Measurements from ENCODE around the gene NXN. TPM values are rescaled to one million over a fixed set of nuclear protein-coding genes. Genes with fewer than 3 reads are reported as not detected.
"Not testable (repeated sequence)": the region's sequence is repeated elsewhere in the genome, so short reads cannot be mapped to it uniquely, and the experiment has no call there.

NXN gene
- total and polyA plus RNA-seq, 4 experiments from 2014 or later, result 0.55 to 2.7 (median 1.9) TPM

GRCh38 chr17:750431-751037, 229.0 kb downstream of the NXN start:
- no peaks in the 10 kb centered on the region for H3K9me3 ChIP-seq (ENCODE audit: control insufficient read depth in 1 of 2, low read length in 2 of 2)

DNA sequence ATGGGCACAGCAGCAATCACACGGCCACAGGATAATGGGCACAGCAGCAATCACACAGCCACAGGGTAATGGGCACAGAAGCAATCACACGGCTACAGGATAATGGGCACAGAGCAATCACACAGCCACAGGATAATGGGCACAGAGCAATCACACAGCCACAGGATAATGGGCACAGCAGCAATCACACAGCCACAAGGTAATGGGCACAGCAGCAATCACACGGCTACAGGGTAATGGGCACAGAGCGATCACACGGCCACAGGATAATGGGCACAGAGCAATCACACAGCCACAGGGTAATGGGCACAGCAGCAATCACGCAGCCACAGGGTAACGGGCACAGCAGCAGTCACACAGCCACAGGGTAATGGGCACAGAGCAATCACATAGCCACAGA, 230.2 kb downstream of the NXN start:
- CTCF ChIA-PET (ENCODE audit: partially characterized antibody), result interaction anchor here (0.6 to 1.7 kb wide), 2 partner anchors 50 to 232 kb away, joined by 3 to 5 read pairs; no protein-coding TSS in a partner anchor
- DNase-seq, result not testable (repeated sequence)

More at GRCh38 chr17:750431-751037, 229.0 kb downstream of the NXN start:
- Histone ChIP-seq H3K4me3 (ENCODE audit: low read length in 2 of 2) (peak overlapping the region in 1 of 2 donors; percentile 81), H3K36me3 (ENCODE audit: insufficient read depth, low read length) (peaks cover 24% of the 10 kb centered on the region), H3K27me3 (ENCODE audit: insufficient read depth, low read length) (no peaks in the 10 kb centered on the region), H3K27ac (ENCODE audit: low read depth, low read length) (no peak overlapping the region), H3K4me1 (ENCODE audit: insufficient read depth, low read length) (peaks cover 27% of the 10 kb centered on the region)
- CTCF ChIA-PET (ENCODE audit: partially characterized antibody), result interaction anchor here (1.1 to 1.7 kb wide), 2 partner anchors 231 to 338 kb away, joined by 3 to 5 read pairs; no protein-coding TSS in a partner anchor
- H3K27ac Mint-ChIP-seq, result peak overlapping the region; percentile 65 to 96 (median 87)
- peaks cover 24 to 46% (median 33%) of the 10 kb centered on the region in 4 donors for H3K4me1 Mint-ChIP-seq
- POLR2A ChIA-PET (ENCODE audit: partially characterized antibody), result interaction anchor here (2.2 to 4.5 kb wide), 3 partner anchors 8 to 36 kb away, joined by 5 to 37 read pairs (median 12); partner anchors contain the start of genes GLOD4, MRM3 and VPS53
- H3K36me3 Mint-ChIP-seq, result peaks cover 0 to 32% of the 10 kb centered on the region in 2 donors
- H3K4me3 Mint-ChIP-seq, result peak overlapping the region; percentile 92 to 96 (median 94)
- intact Hi-C loops (cut with micrococcal nuclease), result no loop called here
- no peak for DNase-seq
- no peaks in the 10 kb centered on the region for H3K9me3 Mint-ChIP-seq
- H3K27me3 Mint-ChIP-seq, result no peaks in the 10 kb centered on the region

More for the DNA sequence above, 230.2 kb downstream of the NXN start:
- H3K27ac ChIP-seq (ENCODE audit: low read depth, low read length); intact Hi-C loops (cut with micrococcal nuclease); H3K9me3 ChIP-seq (ENCODE audit: control insufficient read depth in 1 of 2, low read length in 2 of 2); H3K4me3 ChIP-seq (ENCODE audit: low read length in 2 of 2); POLR2A ChIA-PET (ENCODE audit: partially characterized antibody); H3K27me3 Mint-ChIP-seq; H3K9me3 Mint-ChIP-seq; H3K27me3 ChIP-seq (ENCODE audit: insufficient read depth, low read length): not testable (repeated sequence)
- H3K4me3 Mint-ChIP-seq, result peak overlapping the region in 4 of 8 donors; percentile 37 to 72 (median 42)
- Histone ChIP-seq H3K36me3 (ENCODE audit: insufficient read depth, low read length) (peaks cover 36% of the 10 kb centered on the region), H3K4me1 (ENCODE audit: insufficient read depth, low read length) (peaks cover 27% of the 10 kb centered on the region)
- H3K4me1 Mint-ChIP-seq, result peaks cover 24 to 46% (median 33%) of the 10 kb centered on the region in 4 donors
- H3K36me3 Mint-ChIP-seq, result peaks cover 3 to 35% of the 10 kb centered on the region in 2 donors
- H3K27ac Mint-ChIP-seq, result peak overlapping the region in 3 of 7 donors; percentile 32 to 65 (median 52)

Small RNA genes lying within 50 kb of the gene (microRNA-seq; reads per million reads assigned to microRNA genes)
- not detected for gene MIR3183 (ENCODE audit: borderline microRNAs expressed, borderline number of aligned reads, borderline replicate concordance)

Other genes starting within 250 kb of the NXN start
- under 1 TPM; 0.42 to 0.55 TPM for gene TLCD3A, start 247.2 kb downstream of the NXN start, total RNA-seq
- under 1 TPM in 1 of 2 donors, not detected in 1; 0.47 TPM for gene TLCD3A, start 247.2 kb downstream of the NXN start, polyA plus RNA-seq
- 10 to 100 TPM; 24.4 to 24.7 TPM for gene GEMIN4, start 227.5 kb downstream of the NXN start, total RNA-seq
- 10 to 100 TPM; 20.6 to 23.4 TPM for gene GEMIN4, start 227.5 kb downstream of the NXN start, polyA plus RNA-seq
- gene GLOD4, start 197.5 kb downstream of the NXN start, total RNA-seq, result 10 to 100 TPM; 94.9 to 97.2 TPM
- 100 to 1,000 TPM; 122 to 131 TPM for gene GLOD4, start 197.5 kb downstream of the NXN start, polyA plus RNA-seq
- 10 to 100 TPM; 18.6 to 20.9 TPM for gene MRM3, start 197.4 kb downstream of the NXN start, total RNA-seq
- 10 to 100 TPM; 20.0 to 32.6 TPM for gene MRM3, start 197.4 kb downstream of the NXN start, polyA plus RNA-seq
- gene TIMM22, start 17.4 kb upstream of the NXN start, total RNA-seq, result 10 to 100 TPM; 12.3 to 13.2 TPM
- 10 to 100 TPM; 23.0 to 26.3 TPM for gene TIMM22, start 17.4 kb upstream of the NXN start, polyA plus RNA-seq
- gene ABR, start 200.2 kb upstream of the NXN start, total RNA-seq, result 100 to 1,000 TPM; 139 to 157 TPM
- gene ABR, start 200.2 kb upstream of the NXN start, polyA plus RNA-seq, result 10 to 100 TPM in 1 of 2 donors, 1 to 10 TPM in 1; 7.2 to 33.4 TPM